Measurements from ENCODE around the gene LCP2. TPM values are rescaled to one million over a fixed set of nuclear protein-coding genes. Genes with fewer than 3 reads are reported as not detected.
A peak's percentile ranks its signal among the peaks of the same experiment; 100 is the strongest.

LCP2 gene
- total RNA-seq, 1 experiment from 2014 or later: not detected

DNA sequence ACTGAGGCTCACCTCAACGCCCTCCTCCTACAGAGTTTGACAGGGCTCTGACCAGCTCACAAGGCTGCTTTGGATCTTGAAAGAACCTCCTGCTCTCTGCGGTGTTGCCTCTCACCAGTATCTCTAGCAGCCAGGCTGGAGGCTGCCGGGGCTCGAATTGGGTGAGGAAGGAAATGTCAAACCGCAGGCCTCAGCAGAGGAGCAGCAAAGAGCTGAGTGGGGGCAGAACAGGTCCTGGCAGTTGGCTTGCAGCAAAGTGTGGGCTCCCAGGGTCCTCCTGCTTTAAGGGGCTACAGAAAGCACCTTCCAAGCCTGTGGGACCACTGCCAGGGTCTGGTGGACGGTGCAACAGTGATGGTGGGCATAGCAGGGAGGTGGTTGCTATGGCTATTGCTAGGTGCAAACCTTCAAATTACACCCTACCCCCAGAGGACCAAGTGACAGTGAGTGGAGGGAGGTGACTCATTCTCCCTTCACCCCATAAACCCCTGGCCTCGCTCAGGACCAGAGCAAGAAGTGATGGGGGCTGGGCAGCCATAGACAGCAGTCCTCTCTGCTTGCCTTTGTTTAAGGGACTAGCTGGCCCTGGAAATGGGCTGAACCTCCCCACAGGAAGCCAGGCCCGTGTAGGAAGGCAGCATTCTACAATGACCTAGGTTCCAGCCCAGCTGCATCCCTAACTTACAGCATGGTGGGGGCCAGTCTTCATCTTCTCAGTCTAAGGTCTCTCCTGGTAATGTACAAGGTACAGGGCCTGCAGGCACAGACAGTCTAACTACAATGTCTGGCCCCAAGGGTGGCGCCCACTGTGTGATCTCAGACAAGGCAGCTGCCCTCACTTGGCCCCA is 18.7 kb downstream of the LCP2 start:
- Histone ChIP-seq H4K20me1 (ENCODE audit: control insufficient read depth, insufficient read depth, insufficient read length) (no peaks in the 10 kb centered on the region), H3K23ac (ENCODE audit: insufficient read length, low read depth, low read length) (no peak overlapping the region), H3K4ac (ENCODE audit: low read depth, low read length) (no peak overlapping the region), H2BK5ac (ENCODE audit: insufficient read length, low read length) (no peak overlapping the region), H4K8ac (replicated peaks; ENCODE audit: insufficient read length, low read depth, low read length) (no peak overlapping the region), H4K5ac (ENCODE audit: insufficient read length, low read depth, low read length) (no peak overlapping the region), H3K27ac (ENCODE audit: insufficient read length, low read depth, low read length) (no peak overlapping the region), H3K14ac (ENCODE audit: insufficient read depth, low read length) (no peak overlapping the region), H3K23me2 (ENCODE audit: insufficient read length, low read depth, low read length, poor library complexity, severe bottlenecking) (no peaks in the 10 kb centered on the region), H3K27me3 (ENCODE audit: insufficient read depth, low read length) (no peaks in the 10 kb centered on the region; the same call in 1 of the 2 replicates), H4K91ac (ENCODE audit: insufficient read length, low read depth, low read length) (no peak overlapping the region), H3K9me3 (ENCODE audit: control insufficient read depth, low read depth, low read length) (peaks cover 10% of the 10 kb centered on the region), H2AFZ (ENCODE audit: low read length) (no peak overlapping the region), H3K18ac (ENCODE audit: insufficient read length, low read depth, low read length) (peak overlapping the region; percentile 61), H3K79me2 (ENCODE audit: insufficient read depth, low read length) (no peaks in the 10 kb centered on the region), H3T11ph (ENCODE audit: low read length) (no peak overlapping the region), H3K4me2 (ENCODE audit: insufficient read depth, insufficient read length, low read length) (no peak overlapping the region), H2BK12ac (ENCODE audit: insufficient read length, low read depth, low read length) (no peak overlapping the region), H3K4me1 (ENCODE audit: insufficient read depth, low read length) (peaks cover 19% of the 10 kb centered on the region; the same call in 1 of the 2 replicates), H2BK15ac (ENCODE audit: low read depth, low read length) (no peak overlapping the region), H3K56ac (ENCODE audit: insufficient read length, low read depth, low read length) (no peak overlapping the region), H3K79me1 (ENCODE audit: insufficient read depth, low read depth, low read length, poor library complexity, severe bottlenecking) (no peaks in the 10 kb centered on the region), H3K9ac (ENCODE audit: extremely low read depth, insufficient read length, low read length) (no peak overlapping the region), H2AK5ac (ENCODE audit: insufficient read length, low read length) (no peak overlapping the region), H2BK120ac (ENCODE audit: low read depth, low read length, poor library complexity, severe bottlenecking) (no peak overlapping the region), H2BK20ac (ENCODE audit: low read depth, low read length, poor library complexity, severe bottlenecking) (peak overlapping the region; percentile 65)
- H3K27ac Mint-ChIP-seq: peak overlapping the region in 2 of 3 experiments; percentile 31 to 58; a peak in 2 of 7 replicates
- peak; percentile 45 for DNase-seq
- no CpG with 5 or more reads among the region's 9 CpGs for WGBS (ENCODE audit: extremely low coverage, insufficient read length, low lambda C conversion rate)
- peaks cover 5 to 8% of the 10 kb centered on the region in 2 experiments; a peak in 3 of 5 replicates for H3K9me3 Mint-ChIP-seq
- peaks cover 0 to 6% (median 3%) of the 10 kb centered on the region in 3 experiments; a peak in 5 of 7 replicates for H3K36me3 Mint-ChIP-seq (ENCODE audit: insufficient read depth in 1 of 3, low read depth in 3 of 3)
- peaks cover 48 to 58% of the 10 kb centered on the region in 2 experiments for H3K4me1 Mint-ChIP-seq
- TF ChIP-seq, protein P1, sequence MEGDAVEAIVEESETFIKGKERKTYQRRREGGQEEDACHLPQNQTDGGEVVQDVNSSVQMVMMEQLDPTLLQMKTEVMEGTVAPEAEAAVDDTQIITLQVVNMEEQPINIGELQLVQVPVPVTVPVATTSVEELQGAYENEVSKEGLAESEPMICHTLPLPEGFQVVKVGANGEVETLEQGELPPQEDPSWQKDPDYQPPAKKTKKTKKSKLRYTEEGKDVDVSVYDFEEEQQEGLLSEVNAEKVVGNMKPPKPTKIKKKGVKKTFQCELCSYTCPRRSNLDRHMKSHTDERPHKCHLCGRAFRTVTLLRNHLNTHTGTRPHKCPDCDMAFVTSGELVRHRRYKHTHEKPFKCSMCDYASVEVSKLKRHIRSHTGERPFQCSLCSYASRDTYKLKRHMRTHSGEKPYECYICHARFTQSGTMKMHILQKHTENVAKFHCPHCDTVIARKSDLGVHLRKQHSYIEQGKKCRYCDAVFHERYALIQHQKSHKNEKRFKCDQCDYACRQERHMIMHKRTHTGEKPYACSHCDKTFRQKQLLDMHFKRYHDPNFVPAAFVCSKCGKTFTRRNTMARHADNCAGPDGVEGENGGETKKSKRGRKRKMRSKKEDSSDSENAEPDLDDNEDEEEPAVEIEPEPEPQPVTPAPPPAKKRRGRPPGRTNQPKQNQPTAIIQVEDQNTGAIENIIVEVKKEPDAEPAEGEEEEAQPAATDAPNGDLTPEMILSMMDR (conservative IDR thresholded peaks at IDR 0.05): no peak
- H3K27me3 Mint-ChIP-seq (ENCODE audit: low read depth): peaks cover 18% of the 10 kb centered on the region
- no peak overlapping the region; a peak in 1 of 5 replicates for H3K4me3 Mint-ChIP-seq

All from H9 (cell line).